ENCODE measurements around the gene TECPR1. TPM values are rescaled to one million over a fixed set of nuclear protein-coding genes. Genes with fewer than 3 reads are reported as not detected.

The TECPR1 gene
- polyA plus RNA-seq, 1 experiment: 3.5 TPM

- POLR2A ChIA-PET: no interaction called here
- TF ChIP-seq CTCF (IDR thresholded peaks at IDR 0.05; ENCODE audit: low read depth, low read length): no peak
- Histone ChIP-seq H3K9me3 (ENCODE audit: control insufficient read depth, insufficient read depth, low read length) (no peaks in the 10 kb centered on the region; the same call in 1 of the 2 replicates), H3K27ac (ENCODE audit: low read depth, low read length) (no peak overlapping the region), H3K4me3 (ENCODE audit: low read depth, low read length) (no peak overlapping the region), H3K27me3 (ENCODE audit: control insufficient read depth, insufficient read depth, low read length) (no peaks in the 10 kb centered on the region)
- CTCF ChIA-PET: interaction anchor here (0.6 to 1.2 kb wide), 3 partner anchors 20 to 162 kb away, joined by 3 to 6 read pairs (median 5); no protein-coding TSS in a partner anchor
- DNase-seq (ENCODE audit: low read depth, low spot score): no peak
Observed at GRCh38 chr7:98254951-98255610, 3.0 kb upstream of the TECPR1 start.

GRCh38 chr7:98254516-98254915, 2.5 kb upstream of the TECPR1 start:
- no peak for DNase-seq (ENCODE audit: low read depth, low spot score)
- Histone ChIP-seq H3K27me3 (ENCODE audit: control insufficient read depth, insufficient read depth, low read length) (no peaks in the 10 kb centered on the region), H3K9me3 (ENCODE audit: control insufficient read depth, insufficient read depth, low read length) (no peaks in the 10 kb centered on the region; the same call in 1 of the 2 replicates), H3K27ac (ENCODE audit: low read depth, low read length) (no peak overlapping the region), H3K4me3 (ENCODE audit: low read depth, low read length) (no peak overlapping the region)
- TF ChIP-seq CTCF (IDR thresholded peaks at IDR 0.05; ENCODE audit: low read depth, low read length): no peak
- ChIA-PET CTCF (interaction anchor here (0.6 to 1.2 kb wide), 2 partner anchors 20 to 148 kb away, joined by 5 to 6 read pairs; no protein-coding TSS in a partner anchor), POLR2A (no interaction called here)

GRCh38 chr7:98252425-98253054, 508 bp upstream of the TECPR1 start:
- CTCF ChIA-PET: no interaction called here

GRCh38 chr7:98251231-98251600, 816 bp downstream of the TECPR1 start:
- H3K9me3 ChIP-seq (ENCODE audit: control insufficient read depth, insufficient read depth, low read length): no peaks in the 10 kb centered on the region; the same call in 1 of the 2 replicates
- no peak overlapping the region for H3K27ac ChIP-seq (ENCODE audit: low read depth, low read length)
- no peak for TF ChIP-seq CTCF (IDR thresholded peaks at IDR 0.05; ENCODE audit: low read depth, low read length)
- peak overlapping the region; percentile 95 for H3K4me3 ChIP-seq (ENCODE audit: low read depth, low read length)
- ChIA-PET POLR2A (interaction anchor here (0.6 kb wide), 1 partner anchor 17 kb away, joined by 4 read pairs; no protein-coding TSS in a partner anchor), CTCF (no interaction called here)
- no peaks in the 10 kb centered on the region for H3K27me3 ChIP-seq (ENCODE audit: control insufficient read depth, insufficient read depth, low read length)
- no peak for DNase-seq (ENCODE audit: low read depth, low spot score)

More at GRCh38 chr7:98252425-98253054, 508 bp upstream of the TECPR1 start:
- POLR2A ChIA-PET: no interaction called here
- DNase-seq (ENCODE audit: low read depth, low spot score): no peak
- 0 out of 2 replicates have a peak, but pooled peaks have one; percentile 4 for TF ChIP-seq CTCF (IDR thresholded peaks at IDR 0.05; ENCODE audit: low read depth, low read length)
- H3K9me3 ChIP-seq (ENCODE audit: control insufficient read depth, insufficient read depth, low read length): no peaks in the 10 kb centered on the region; the same call in 1 of the 2 replicates
- peak overlapping the region; percentile 95 for H3K4me3 ChIP-seq (ENCODE audit: low read depth, low read length)
- H3K27ac ChIP-seq (ENCODE audit: low read depth, low read length): no peak overlapping the region
- H3K27me3 ChIP-seq (ENCODE audit: control insufficient read depth, insufficient read depth, low read length): no peaks in the 10 kb centered on the region

- CTCF ChIA-PET: interaction anchor here (0.6 to 1.3 kb wide), 2 partner anchors 9 to 10 kb away, joined by 3 to 4 read pairs; no protein-coding TSS in a partner anchor
- DNase-seq (ENCODE audit: low read depth, low spot score): no peak
Observed at GRCh38 chr7:98250789-98251188, 1.2 kb downstream of the TECPR1 start.

More at GRCh38 chr7:98250789-98251188, 1.2 kb downstream of the TECPR1 start:
- POLR2A ChIA-PET: no interaction called here
- no peak overlapping the region for H3K27ac ChIP-seq (ENCODE audit: low read depth, low read length)
- no peak for TF ChIP-seq CTCF (IDR thresholded peaks at IDR 0.05; ENCODE audit: low read depth, low read length)
- no peaks in the 10 kb centered on the region for H3K27me3 ChIP-seq (ENCODE audit: control insufficient read depth, insufficient read depth, low read length)
- no peaks in the 10 kb centered on the region; the same call in 1 of the 2 replicates for H3K9me3 ChIP-seq (ENCODE audit: control insufficient read depth, insufficient read depth, low read length)
- H3K4me3 ChIP-seq (ENCODE audit: low read depth, low read length): no peak overlapping the region

Measured in AG04450 (cell line).